Activated naive CD4-positive, alpha-beta T cell treated with anti-CD3 and anti-CD28 coated beads, Interleukin-2, amount 10 ng/mL, durations not matched to agents 7 days and 5 days (primary cell): ENCODE results near the gene EIF5B.

Experiments
- CTCF ChIA-PET: fragments of 350-600 bp; sonication (Branson Sonifier 250); formaldehyde crosslinking; loops from one replicate; lab custom pipeline; 2021; ENCODE audit warnings: antibody characterized with exemption; lab: Charles Lee
- DNase-seq: peaks from one replicate; pipeline ENCODE4 v3.0.0-alpha.2; 2020
- H3K27ac Mint-ChIP-seq: one replicate; pipeline ENCODE4 v1.8.0; 2021; ENCODE audit warnings: mild to moderate bottlenecking, moderate library complexity, mixed read lengths
- H3K27me3 Mint-ChIP-seq: one replicate; pipeline ENCODE4 v1.8.0; 2021; ENCODE audit warnings: mild to moderate bottlenecking, mixed read lengths
- H3K36me3 Mint-ChIP-seq: one replicate; pipeline ENCODE4 v1.8.0; 2021; ENCODE audit warnings: mixed read lengths
- H3K4me1 Mint-ChIP-seq: one replicate; pipeline ENCODE4 v1.8.0; 2021; ENCODE audit warnings: mixed read lengths
- H3K4me3 Mint-ChIP-seq: one replicate; pipeline ENCODE4 v1.8.0; 2021; ENCODE audit warnings: mild to moderate bottlenecking, moderate library complexity, mixed read lengths
- H3K9me3 Mint-ChIP-seq: one replicate; pipeline ENCODE4 v1.8.0; 2021; ENCODE audit warnings: mixed read lengths

The EIF5B gene

DNA sequence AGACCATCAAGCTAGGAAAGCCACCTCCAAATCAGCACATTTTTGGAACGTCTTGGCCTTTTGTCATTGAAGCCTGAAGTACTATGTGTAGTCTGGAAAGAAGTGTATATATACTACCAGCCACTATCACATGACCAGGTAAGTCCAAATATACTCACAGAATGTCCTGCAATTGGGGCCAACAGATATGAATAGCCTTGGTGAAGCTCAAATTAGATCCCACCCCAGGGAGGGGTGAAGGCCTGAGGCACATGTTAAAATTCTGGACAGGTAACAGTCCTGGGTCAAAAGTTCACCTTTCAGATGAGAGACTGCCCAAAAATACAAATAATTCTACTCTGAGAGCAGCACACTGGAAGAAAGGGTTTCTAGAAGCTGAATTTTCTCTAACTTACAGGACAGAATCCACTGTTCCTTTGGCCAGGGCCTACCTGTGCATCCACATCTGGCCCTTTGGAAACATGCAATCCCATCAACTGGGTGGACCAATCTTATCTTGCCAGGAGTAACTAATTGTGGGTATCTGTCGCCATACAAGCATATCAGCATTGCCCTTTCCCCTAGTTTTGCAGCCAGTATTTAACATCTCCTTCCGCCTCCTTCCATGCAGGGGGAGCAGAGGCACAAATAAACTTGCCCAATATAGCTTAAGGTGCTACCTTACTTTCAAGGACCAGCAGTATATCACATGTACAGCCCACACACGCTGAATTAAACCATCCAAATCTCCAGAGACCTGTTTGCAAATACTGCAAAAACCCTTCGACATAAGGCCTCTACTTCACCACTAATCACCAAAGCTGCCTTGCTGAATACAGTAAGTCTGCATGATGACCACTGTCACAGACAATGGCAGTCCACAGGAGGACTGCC lies 67.8 kb downstream of the EIF5B start:
- CTCF ChIA-PET: no interaction called here
- Mint-ChIP-seq H3K9me3 (no peaks in the 10 kb centered on the region), H3K27ac (no peak overlapping the region), H3K27me3 (no peaks in the 10 kb centered on the region), H3K4me3 (no peak overlapping the region), H3K4me1 (peaks cover 7% of the 10 kb centered on the region), H3K36me3 (peaks cover 43% of the 10 kb centered on the region)
- DNase-seq: no peak

DNA sequence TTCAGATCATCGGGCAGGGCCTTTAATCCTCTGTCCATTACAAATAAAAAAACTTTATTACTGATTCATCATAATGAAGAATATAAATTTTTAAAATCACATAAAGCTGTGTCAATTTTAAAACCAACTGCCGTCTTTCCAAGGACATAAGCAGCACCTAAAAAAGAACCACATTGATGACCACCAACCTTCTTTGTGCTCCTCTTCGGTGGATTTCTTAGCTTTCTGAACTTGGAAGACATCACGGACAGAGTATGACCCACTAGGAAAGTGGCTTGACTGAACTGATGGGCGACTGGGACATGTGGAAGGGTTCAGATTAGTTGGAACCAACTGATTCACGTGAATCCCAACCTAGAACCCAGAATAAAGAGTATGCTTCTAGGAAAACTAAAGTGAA lies 68.9 kb downstream of the EIF5B start:
- Mint-ChIP-seq H3K27ac (no peak overlapping the region), H3K36me3 (peaks cover 46% of the 10 kb centered on the region), H3K9me3 (no peaks in the 10 kb centered on the region), H3K4me1 (peaks cover 7% of the 10 kb centered on the region), H3K4me3 (no peak overlapping the region), H3K27me3 (no peaks in the 10 kb centered on the region)
- CTCF ChIA-PET: no interaction called here
- DNase-seq: no peak

DNA sequence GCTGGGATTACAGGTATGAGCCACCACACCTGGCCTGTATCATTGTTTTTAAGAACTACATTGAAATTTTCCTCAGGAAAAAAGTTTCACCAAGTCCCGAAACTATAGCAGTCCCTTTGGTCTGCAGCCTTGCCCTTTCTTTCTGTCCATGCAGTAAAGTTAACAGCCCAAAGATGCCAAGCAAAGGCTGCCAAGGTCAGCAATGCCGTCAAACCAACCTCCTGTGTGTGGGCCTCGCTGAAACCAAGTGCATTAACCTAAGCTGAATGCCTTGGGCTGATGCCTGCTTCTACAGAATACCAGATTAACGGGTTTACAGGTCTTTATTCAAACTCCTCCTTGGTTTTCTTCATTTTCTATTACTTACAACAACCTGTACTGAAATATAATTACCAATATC lies 73.1 kb downstream of the EIF5B start:
- no peak overlapping the region for H3K27ac Mint-ChIP-seq
- no peaks in the 10 kb centered on the region for H3K9me3 Mint-ChIP-seq
- CTCF ChIA-PET: no interaction called here
- peaks cover 37% of the 10 kb centered on the region for H3K36me3 Mint-ChIP-seq
- H3K27me3 Mint-ChIP-seq: no peaks in the 10 kb centered on the region
- no peak overlapping the region for H3K4me3 Mint-ChIP-seq
- H3K4me1 Mint-ChIP-seq: no peaks in the 10 kb centered on the region
- DNase-seq: no peak

DNA sequence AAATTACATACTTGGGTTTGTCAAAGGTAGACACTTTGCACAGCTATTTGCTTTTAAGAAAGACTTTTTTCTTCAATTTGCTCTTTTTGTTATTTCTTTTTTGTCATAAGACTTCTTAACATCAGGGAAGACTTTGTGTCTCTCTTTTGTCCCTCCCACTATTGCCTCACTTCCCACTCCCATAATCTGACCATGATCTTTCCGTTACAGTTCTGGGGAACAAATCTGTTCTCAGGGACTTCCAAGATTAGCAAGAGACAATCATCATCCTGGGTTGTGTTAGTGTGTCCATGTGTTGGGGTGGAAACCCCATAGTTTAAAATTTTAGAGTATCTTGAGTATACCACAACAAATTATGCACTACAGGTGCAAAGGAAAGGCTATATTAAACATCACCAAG lies 77.4 kb downstream of the EIF5B start:
- H3K4me3 Mint-ChIP-seq: no peak overlapping the region
- peaks cover 44% of the 10 kb centered on the region for H3K36me3 Mint-ChIP-seq
- CTCF ChIA-PET: no interaction called here
- no peaks in the 10 kb centered on the region for H3K9me3 Mint-ChIP-seq
- no peaks in the 10 kb centered on the region for H3K4me1 Mint-ChIP-seq
- H3K27me3 Mint-ChIP-seq: no peaks in the 10 kb centered on the region
- H3K27ac Mint-ChIP-seq: no peak overlapping the region
- no peak for DNase-seq

DNA sequence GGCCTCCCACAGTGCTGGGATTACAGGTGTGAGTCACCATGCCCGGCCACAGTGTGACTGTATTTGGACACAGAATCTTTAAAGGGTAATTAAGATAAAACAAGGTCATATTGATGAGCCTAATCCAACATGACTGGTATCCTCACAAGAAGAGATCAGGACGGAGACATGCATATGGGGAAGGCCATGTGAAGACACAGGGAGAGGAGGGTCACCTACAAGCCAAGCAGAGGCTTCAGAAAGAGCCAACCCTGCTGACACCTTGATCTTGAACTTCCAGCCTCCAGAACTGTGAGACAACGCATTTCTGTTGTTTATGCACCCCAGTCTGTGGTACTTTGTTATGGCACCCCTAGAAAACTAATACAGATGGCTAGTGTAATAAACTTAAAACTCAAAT lies 80.2 kb downstream of the EIF5B start:
- H3K27ac Mint-ChIP-seq: no peak overlapping the region
- CTCF ChIA-PET: no interaction called here
- no peaks in the 10 kb centered on the region for H3K4me1 Mint-ChIP-seq
- no peak for DNase-seq
- H3K27me3 Mint-ChIP-seq: no peaks in the 10 kb centered on the region
- no peak overlapping the region for H3K4me3 Mint-ChIP-seq
- H3K9me3 Mint-ChIP-seq: no peaks in the 10 kb centered on the region
- peaks cover 52% of the 10 kb centered on the region for H3K36me3 Mint-ChIP-seq

DNA sequence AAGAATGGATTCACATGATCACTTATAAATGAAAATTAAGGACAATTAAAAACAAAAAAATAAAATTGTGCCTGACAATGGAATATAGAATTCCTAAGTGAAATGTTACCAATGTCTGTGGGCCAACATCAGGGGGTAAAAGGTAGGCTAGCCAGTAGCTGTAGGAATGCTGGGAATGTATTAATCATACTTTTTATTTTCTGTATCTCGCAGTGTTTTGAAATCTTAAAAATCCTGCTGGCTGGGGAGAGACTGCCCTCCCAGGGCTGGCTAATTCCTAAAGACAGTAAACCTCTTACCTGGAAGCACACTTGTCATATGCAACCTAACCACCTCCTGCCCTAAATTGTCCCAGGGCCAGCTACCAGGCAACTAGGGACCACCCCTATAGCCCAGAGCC lies 82.8 kb downstream of the EIF5B start:
- H3K27me3 Mint-ChIP-seq: no peaks in the 10 kb centered on the region
- peaks cover 43% of the 10 kb centered on the region for H3K36me3 Mint-ChIP-seq
- H3K27ac Mint-ChIP-seq: no peak overlapping the region
- no peaks in the 10 kb centered on the region for H3K4me1 Mint-ChIP-seq
- CTCF ChIA-PET: no interaction called here
- no peak overlapping the region for H3K4me3 Mint-ChIP-seq
- DNase-seq: no peak
- H3K9me3 Mint-ChIP-seq: no peaks in the 10 kb centered on the region

DNA sequence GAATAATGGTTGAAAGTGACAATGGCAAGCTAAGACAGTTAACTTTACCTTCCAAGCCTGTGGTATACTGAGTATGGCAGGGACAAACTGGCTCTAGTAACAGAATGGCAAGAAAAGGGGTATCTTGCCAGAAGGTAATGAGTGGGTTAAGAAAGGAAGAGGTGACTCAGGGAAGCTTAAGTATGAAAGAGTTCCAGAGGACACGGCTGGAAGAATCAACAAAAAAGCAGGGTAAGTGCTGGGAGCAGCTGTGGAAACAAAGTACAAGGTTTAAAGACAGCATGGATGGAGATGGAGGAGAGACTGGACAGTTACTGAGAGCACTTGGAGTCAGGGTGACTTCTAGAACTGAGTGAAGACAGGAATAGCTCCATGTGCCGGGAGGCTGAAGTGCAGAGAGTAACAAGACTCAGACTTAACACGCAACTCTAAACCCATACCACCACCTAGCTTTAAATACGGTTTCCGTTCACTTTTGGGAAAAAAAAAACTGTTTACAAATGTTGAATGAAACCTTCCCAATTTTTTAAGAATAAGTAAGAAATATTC lies 83.6 kb downstream of the EIF5B start:
- no peak for DNase-seq
- CTCF ChIA-PET: no interaction called here
- Mint-ChIP-seq H3K9me3 (no peaks in the 10 kb centered on the region), H3K4me3 (no peak overlapping the region), H3K4me1 (no peaks in the 10 kb centered on the region), H3K27ac (no peak overlapping the region), H3K36me3 (peaks cover 43% of the 10 kb centered on the region), H3K27me3 (no peaks in the 10 kb centered on the region)

DNA sequence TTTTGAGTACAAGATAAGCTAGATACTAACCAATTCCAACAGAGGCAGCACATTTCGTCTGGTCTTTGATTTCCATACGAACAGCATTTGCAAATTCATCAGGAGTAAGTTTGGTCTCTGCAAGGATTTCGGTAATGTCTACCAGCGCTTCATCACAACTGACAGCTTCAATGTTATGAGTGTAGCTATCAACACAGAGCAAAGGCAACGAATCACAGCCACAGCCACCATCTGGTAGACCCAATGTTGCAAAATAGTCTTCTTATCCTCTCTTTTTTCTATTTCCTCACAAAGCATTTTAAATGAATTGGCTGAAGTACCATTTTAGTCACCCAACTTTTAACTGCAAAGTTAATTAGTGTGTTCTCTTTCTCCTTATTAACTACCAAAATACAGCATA lies 84.3 kb downstream of the EIF5B start:
- CTCF ChIA-PET: no interaction called here
- no peaks in the 10 kb centered on the region for H3K27me3 Mint-ChIP-seq
- no peaks in the 10 kb centered on the region for H3K9me3 Mint-ChIP-seq
- no peak overlapping the region for H3K4me3 Mint-ChIP-seq
- DNase-seq: no peak
- no peaks in the 10 kb centered on the region for H3K4me1 Mint-ChIP-seq
- H3K36me3 Mint-ChIP-seq: peaks cover 39% of the 10 kb centered on the region
- no peak overlapping the region for H3K27ac Mint-ChIP-seq

GRCh38 chr2:99422599-99422998 lies 85.4 kb downstream of the EIF5B start:
- no peak overlapping the region for H3K27ac Mint-ChIP-seq

GRCh38 chr2:99424371-99424770 lies 87.2 kb downstream of the EIF5B start:
- H3K9me3 Mint-ChIP-seq: no peaks in the 10 kb centered on the region
- CTCF ChIA-PET: no interaction called here
- H3K27me3 Mint-ChIP-seq: no peaks in the 10 kb centered on the region
- no peak for DNase-seq
- H3K36me3 Mint-ChIP-seq: peaks cover 38% of the 10 kb centered on the region
- no peak overlapping the region for H3K27ac Mint-ChIP-seq
- H3K4me3 Mint-ChIP-seq: no peak overlapping the region
- H3K4me1 Mint-ChIP-seq: no peaks in the 10 kb centered on the region

More at GRCh38 chr2:99422599-99422998, 85.4 kb downstream of the EIF5B start:
- CTCF ChIA-PET: no interaction called here
- H3K4me3 Mint-ChIP-seq: no peak overlapping the region
- no peaks in the 10 kb centered on the region for H3K4me1 Mint-ChIP-seq
- H3K36me3 Mint-ChIP-seq: peaks cover 38% of the 10 kb centered on the region
- H3K9me3 Mint-ChIP-seq: no peaks in the 10 kb centered on the region
- DNase-seq: no peak
- H3K27me3 Mint-ChIP-seq: no peaks in the 10 kb centered on the region

DNA sequence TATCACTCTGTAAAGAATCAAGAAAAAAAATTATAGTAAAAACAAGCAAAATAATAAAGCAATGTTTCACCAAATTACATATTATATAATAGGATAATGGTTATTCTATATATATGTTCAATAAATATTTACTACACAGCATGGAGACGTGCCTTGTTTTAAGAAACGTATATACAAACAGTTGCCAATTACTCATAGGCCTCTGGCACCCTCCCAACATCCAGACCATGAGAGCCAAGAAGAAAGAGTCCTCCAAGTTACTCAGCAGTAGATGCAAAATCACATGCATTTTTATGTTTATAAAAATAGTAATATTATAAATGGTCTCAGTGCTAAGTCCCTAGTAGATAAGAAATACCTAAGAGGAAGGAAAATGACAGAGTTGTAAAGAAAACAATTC lies 87.8 kb downstream of the EIF5B start:
- Mint-ChIP-seq H3K27me3 (no peaks in the 10 kb centered on the region), H3K36me3 (peaks cover 35% of the 10 kb centered on the region), H3K27ac (no peak overlapping the region), H3K9me3 (no peaks in the 10 kb centered on the region), H3K4me1 (no peaks in the 10 kb centered on the region), H3K4me3 (no peak overlapping the region)
- no peak for DNase-seq
- CTCF ChIA-PET: no interaction called here

GRCh38 chr2:99430614-99431291 lies 93.6 kb downstream of the EIF5B start:
- DNase-seq: no peak
- Mint-ChIP-seq H3K9me3 (no peaks in the 10 kb centered on the region), H3K4me1 (peaks cover 10% of the 10 kb centered on the region), H3K27ac (no peak overlapping the region), H3K4me3 (no peak overlapping the region), H3K27me3 (no peaks in the 10 kb centered on the region), H3K36me3 (peaks cover 23% of the 10 kb centered on the region)
- CTCF ChIA-PET: no interaction called here

DNA sequence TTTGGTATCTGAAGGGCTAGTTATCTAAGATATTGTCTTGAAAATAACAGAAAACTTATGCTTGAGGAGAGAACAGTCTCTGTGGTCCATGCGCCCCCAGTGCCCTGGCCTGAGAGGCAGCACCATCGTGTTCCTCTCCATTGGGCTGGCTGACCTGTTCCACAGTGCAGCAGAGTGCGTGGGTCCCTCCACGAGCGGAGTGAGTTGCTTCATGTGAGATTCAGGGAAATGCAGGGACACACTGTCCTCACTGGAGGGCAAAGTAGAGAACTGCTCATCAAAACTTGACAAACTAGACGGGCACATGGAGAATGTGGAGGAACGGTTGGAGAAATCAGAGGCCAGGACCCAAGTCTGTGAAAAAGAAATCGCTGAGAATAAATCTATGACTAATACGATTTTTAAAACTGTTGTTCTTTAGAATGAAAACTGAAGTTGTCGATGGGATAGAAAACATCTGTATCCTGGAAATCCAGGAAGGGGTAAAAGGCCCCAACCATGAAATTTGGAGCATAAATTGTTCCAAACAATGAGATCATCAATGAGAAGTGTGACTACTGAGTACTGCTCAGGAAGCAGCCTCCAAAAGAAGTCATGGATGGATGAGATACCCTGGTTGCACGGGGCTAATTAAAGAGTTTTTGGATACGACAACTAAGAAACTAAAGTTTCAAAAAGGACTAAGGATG lies 94.5 kb downstream of the EIF5B start:
- Mint-ChIP-seq H3K36me3 (peaks cover 23% of the 10 kb centered on the region), H3K27ac (no peak overlapping the region), H3K4me3 (no peak overlapping the region), H3K27me3 (no peaks in the 10 kb centered on the region), H3K9me3 (no peaks in the 10 kb centered on the region), H3K4me1 (peaks cover 10% of the 10 kb centered on the region)
- no peak for DNase-seq
- CTCF ChIA-PET: no interaction called here

- Mint-ChIP-seq H3K9me3 (no peaks in the 10 kb centered on the region), H3K27ac (no peak overlapping the region), H3K36me3 (peaks cover 22% of the 10 kb centered on the region), H3K4me1 (peaks cover 10% of the 10 kb centered on the region), H3K4me3 (no peak overlapping the region), H3K27me3 (no peaks in the 10 kb centered on the region)
- DNase-seq: no peak
- CTCF ChIA-PET: interaction anchor here (0.6 kb wide), 1 partner anchor 87 kb away, joined by 3 read pairs; no protein-coding TSS in a partner anchor
These were observed 96.2 kb downstream of the EIF5B start for GRCh38 chr2:99433340-99433739.
